ENCODE data around the gene ADARB1. TPM values are rescaled to one million over a fixed set of nuclear protein-coding genes. Genes with fewer than 3 reads are reported as not detected.
A peak's percentile ranks its signal among the peaks of the same experiment; 100 is the strongest.

Gene ADARB1
- total and polyA plus RNA-seq, 2 of the 8 experiments (the other 6 are each of a cell fraction or from before 2014, with no cell fraction given) = 4.7 to 14.9 TPM

- CTCF ChIA-PET (ENCODE audit: partially characterized antibody) = interaction anchor here (1.0 to 5.9 kb wide), 7 partner anchors 9 to 117 kb away, joined by 3 to 37 read pairs (median 8); no protein-coding TSS in a partner anchor
- peak overlapping the region; percentile 45; the same call in 1 of the 2 replicates for H4K8ac ChIP-seq (ENCODE audit: extremely low read depth, insufficient read depth, low read length)
- no peak overlapping the region for H3K27ac ChIP-seq (ENCODE audit: low read depth, low read length)
- H3K18ac ChIP-seq (ENCODE audit: extremely low read depth, low read length) = no peak overlapping the region
- POLR2A ChIA-PET (ENCODE audit: partially characterized antibody) = interaction anchor here (0.9 to 2.2 kb wide), 3 partner anchors 11 to 202 kb away, joined by 3 to 5 read pairs (median 4); partner anchors contain the start of gene POFUT2
- H3K14ac ChIP-seq (ENCODE audit: insufficient read length) = no peak overlapping the region
- H3K9me3 ChIP-seq (ENCODE audit: insufficient read depth in 2 of 2, low read depth in 1 of 2, low read length in 1 of 2) = no peaks in the 10 kb centered on the region
- WGBS, 2 experiments (ENCODE audit: extremely low coverage in 1 of 2, insufficient coverage in 1 of 2, insufficient read length in 1 of 2, insufficient replicate concordance in 2 of 2, low coverage in 1 of 2, low lambda C conversion rate in 2 of 2, missing lambda C conversion rate in 1 of 2) = 90% methylated on average over 26 of the region's 27 CpGs; no CpG with 5 or more reads in 1 of the 2 experiments
- no peak overlapping the region for H4K91ac ChIP-seq (replicated peaks; ENCODE audit: insufficient read length, low read length)
- H3K36me3 ChIP-seq (ENCODE audit: control insufficient read depth in 2 of 4, insufficient read depth in 4 of 4, low read length in 3 of 4) = peaks cover 0 to 3% (median 0%) of the 10 kb centered on the region in 4 experiments; a peak in 1 of 8 replicates
- H4K5ac ChIP-seq (ENCODE audit: insufficient read length, low read depth, low read length) = no peak overlapping the region
- no peaks in the 10 kb centered on the region for H3K23me2 ChIP-seq (ENCODE audit: low read depth, low read length)
- no peaks in the 10 kb centered on the region for H4K20me1 ChIP-seq (replicated peaks in 1 of 2; ENCODE audit: control insufficient read depth in 1 of 2, insufficient read depth in 2 of 2, low read length in 2 of 2)
- no peak overlapping the region for H3K9ac ChIP-seq (replicated peaks in 1 of 4; ENCODE audit: extremely low read depth in 1 of 4, low read depth in 3 of 4, low read length in 3 of 4)
- no peak overlapping the region for H3K4ac ChIP-seq (replicated peaks; ENCODE audit: insufficient read length, low read depth, low read length)
- H2BK5ac ChIP-seq (ENCODE audit: low read depth, low read length) = no peak overlapping the region
- H3K27me3 ChIP-seq (replicated peaks in 1 of 4; ENCODE audit: control insufficient read depth in 3 of 4, extremely low read depth in 1 of 4, insufficient read depth in 3 of 4, low read length in 3 of 4) = no peaks in the 10 kb centered on the region
- no peaks in the 10 kb centered on the region for H3K79me2 ChIP-seq (ENCODE audit: control insufficient read depth in 1 of 2, insufficient read depth in 2 of 2, low read length in 2 of 2)
- TF ChIP-seq CEBPB (IDR thresholded peaks at IDR 0.05; ENCODE audit: low read depth, low read length) (no peak), HDAC6 (IDR thresholded peaks at IDR 0.05; ENCODE audit: low read depth, low read length) (no peak), ATF3 (IDR thresholded peaks at IDR 0.05; ENCODE audit: insufficient read depth, low read depth, low read length) (no peak), TAF7 (optimal IDR thresholded peaks at IDR 0.05; ENCODE audit: borderline replicate concordance, low read depth, low read length) (no peak)
- no peak overlapping the region for H2BK20ac ChIP-seq (ENCODE audit: low read length)
- no peak overlapping the region for H2BK120ac ChIP-seq (replicated peaks; ENCODE audit: low read depth, low read length)
- no peak overlapping the region for H3K23ac ChIP-seq (ENCODE audit: insufficient read length)
- H3K4me3 ChIP-seq (ENCODE audit: extremely low read depth in 1 of 4, insufficient read depth in 2 of 4, low read depth in 3 of 4, low read length in 4 of 4) = no peak overlapping the region
- H2AK5ac ChIP-seq (ENCODE audit: low read depth, low read length) = no peak overlapping the region; the same call in 1 of the 2 replicates
- H3K4me2 ChIP-seq (ENCODE audit: insufficient read depth in 1 of 2, low read depth in 2 of 2, low read length in 2 of 2) = no peak overlapping the region
- peak overlapping the region; percentile 46; the same call in 1 of the 2 replicates for H2BK15ac ChIP-seq (ENCODE audit: low read length)
- DNase-seq (ENCODE audit: low read depth in 1 of 2, low spot score in 2 of 2) (peak in 1 of 2 experiments; percentile 53), FAIRE-seq (no peak)
- H2AFZ ChIP-seq (ENCODE audit: low read length) = no peak overlapping the region
- peaks cover 0 to 5% (median 0%) of the 10 kb centered on the region in 4 experiments; a peak in 2 of 7 replicates for H3K4me1 ChIP-seq (replicated peaks in 1 of 4; ENCODE audit: control insufficient read depth in 3 of 4, insufficient read depth in 4 of 4, low read length in 3 of 4)
- H3K56ac ChIP-seq (replicated peaks; ENCODE audit: insufficient read length, low read depth, low read length) = no peak overlapping the region
- no peak overlapping the region for H2BK12ac ChIP-seq (ENCODE audit: low read depth, low read length)
- no peaks in the 10 kb centered on the region; the same call in 1 of the 2 replicates for H3K79me1 ChIP-seq (ENCODE audit: low read depth, low read length)
Observed at GRCh38 chr21:45256912-45257672, 182.7 kb downstream of the ADARB1 start.

All from H1 (cell line).